ENCODE measurements around the gene P2RY14.

DNA sequence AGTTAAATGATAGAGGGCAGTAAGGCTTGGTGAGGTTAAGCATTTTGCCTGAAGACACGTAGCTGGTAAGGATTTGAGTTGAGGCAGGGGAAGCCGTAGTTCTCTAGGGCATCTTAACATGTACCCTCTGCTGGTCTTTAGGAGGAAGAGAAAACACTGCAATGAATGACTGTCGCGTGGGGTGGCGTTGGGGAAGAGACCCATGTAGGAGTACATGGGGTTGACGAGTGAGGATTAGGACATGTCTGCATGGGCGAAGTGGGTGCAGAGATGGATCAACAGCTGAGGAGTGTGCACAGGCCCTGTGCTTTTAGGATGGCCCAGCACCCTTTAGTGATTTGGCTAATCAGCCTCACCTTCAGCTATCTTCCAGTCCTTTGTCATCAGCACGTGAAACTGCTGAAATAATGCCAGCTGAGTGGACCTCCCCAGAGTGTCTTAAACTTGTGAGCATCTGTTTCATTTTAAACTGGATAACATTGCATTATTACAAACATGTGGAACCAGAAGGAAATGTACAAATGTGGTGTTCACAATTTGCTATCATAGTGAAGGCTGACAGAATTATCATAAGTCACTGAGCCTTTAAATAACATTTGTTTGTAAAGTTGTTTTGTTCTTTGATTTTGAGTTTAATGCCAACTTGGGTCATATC lies 15.3 kb downstream of the P2RY14 start:
- TF ChIP-seq, protein P1, sequence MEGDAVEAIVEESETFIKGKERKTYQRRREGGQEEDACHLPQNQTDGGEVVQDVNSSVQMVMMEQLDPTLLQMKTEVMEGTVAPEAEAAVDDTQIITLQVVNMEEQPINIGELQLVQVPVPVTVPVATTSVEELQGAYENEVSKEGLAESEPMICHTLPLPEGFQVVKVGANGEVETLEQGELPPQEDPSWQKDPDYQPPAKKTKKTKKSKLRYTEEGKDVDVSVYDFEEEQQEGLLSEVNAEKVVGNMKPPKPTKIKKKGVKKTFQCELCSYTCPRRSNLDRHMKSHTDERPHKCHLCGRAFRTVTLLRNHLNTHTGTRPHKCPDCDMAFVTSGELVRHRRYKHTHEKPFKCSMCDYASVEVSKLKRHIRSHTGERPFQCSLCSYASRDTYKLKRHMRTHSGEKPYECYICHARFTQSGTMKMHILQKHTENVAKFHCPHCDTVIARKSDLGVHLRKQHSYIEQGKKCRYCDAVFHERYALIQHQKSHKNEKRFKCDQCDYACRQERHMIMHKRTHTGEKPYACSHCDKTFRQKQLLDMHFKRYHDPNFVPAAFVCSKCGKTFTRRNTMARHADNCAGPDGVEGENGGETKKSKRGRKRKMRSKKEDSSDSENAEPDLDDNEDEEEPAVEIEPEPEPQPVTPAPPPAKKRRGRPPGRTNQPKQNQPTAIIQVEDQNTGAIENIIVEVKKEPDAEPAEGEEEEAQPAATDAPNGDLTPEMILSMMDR (IDR thresholded peaks at IDR 0.05), result no peak
- no peak for TF ChIP-seq POLR2AphosphoS5 (IDR thresholded peaks at IDR 0.05)

Data from prostate gland (tissue), 2 donors.